ENCODE measurements around the gene PACSIN3.
A peak's percentile ranks its signal among the peaks of the same experiment; 100 is the strongest.

Gene PACSIN3

DNA sequence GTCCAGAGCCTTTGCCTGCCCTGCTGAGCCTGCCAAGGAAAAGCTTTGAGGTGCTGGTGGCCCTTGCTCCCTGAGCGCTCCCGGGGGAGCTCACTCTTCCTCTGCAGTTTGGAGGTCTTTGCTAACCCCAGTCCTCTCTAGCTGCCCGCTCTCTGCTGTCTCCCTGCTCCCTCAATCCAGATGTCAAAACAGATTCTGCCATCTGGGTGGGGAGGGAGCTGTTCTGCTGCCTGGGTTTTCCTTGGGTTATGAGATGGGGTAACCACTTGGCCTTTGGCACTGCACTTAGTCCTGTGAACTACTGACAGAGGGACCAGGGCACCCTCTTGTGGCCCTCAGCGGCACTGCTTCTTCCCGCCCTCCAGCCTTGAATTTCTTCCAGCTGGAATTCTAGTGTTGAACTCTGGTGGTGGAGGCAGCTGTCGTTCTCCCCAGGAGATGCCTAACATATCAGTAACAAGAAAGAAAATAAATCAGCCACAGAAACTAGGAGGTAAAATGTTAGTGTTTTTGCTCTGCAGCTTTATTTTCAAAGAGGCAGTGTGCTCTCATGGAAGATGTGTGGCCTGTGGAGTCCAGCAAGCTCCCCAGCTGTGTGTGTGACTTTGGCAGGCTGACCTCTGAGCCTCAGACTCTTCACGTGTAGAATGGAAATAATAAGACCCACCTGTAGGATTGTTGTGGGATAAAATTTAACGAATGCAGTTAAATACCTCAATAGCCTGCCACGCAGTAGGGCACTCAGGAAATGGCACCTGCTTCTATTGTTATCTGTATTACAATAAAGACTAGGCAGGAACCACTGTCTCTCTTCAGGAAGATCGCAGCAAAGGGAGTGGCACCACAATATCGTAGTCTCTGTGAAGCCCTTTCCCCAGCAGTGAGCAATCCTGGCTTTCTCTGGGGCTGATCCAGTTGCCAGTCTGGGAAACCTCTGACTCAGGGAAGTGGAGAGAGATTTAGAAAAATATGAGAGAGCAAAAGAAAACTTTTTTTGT, 33.0 kb downstream of the PACSIN3 start:
- DNase-seq (ENCODE audit: low spot score): peak; percentile 61

DNA sequence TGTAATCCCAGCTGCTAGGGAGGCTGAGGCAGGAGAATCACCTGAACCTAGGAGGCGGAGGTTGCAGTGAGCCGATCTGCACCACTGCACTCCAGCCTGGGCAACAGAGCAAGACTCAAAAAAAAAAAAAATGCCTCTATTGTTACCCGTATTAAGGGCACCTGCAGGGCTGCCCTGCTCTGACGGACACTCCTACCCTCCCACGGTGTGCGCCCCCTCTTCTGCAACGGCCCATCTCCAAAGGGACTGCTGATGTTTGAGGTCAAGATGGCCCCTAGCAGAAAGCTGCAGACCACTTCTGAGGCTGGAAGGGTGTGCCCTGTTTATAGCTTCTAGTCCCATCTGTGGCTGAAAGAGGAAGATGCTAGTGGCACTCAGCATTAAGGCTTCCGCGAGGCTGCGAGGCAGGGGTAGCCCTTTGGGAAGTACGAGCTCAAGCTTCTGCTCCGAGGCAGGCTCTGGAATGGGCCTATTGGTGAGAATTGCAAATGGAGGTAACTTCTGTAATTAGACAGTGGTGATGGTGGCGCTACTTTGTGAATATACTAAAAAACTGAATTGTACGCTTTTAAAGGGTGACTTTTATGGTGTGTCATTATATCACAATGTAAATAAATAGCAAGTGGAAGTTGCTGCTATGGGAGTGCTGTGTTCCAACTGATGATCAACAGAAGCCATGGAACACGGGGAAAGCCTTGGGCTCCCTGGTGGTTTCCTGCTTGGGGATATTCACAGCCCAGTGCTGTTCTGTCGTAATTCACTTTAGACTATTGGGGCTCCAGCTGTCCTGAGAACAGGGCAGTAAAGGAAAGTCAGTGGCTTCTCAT, 33.9 kb downstream of the PACSIN3 start:
- DNase-seq (ENCODE audit: low spot score): no peak

DNA sequence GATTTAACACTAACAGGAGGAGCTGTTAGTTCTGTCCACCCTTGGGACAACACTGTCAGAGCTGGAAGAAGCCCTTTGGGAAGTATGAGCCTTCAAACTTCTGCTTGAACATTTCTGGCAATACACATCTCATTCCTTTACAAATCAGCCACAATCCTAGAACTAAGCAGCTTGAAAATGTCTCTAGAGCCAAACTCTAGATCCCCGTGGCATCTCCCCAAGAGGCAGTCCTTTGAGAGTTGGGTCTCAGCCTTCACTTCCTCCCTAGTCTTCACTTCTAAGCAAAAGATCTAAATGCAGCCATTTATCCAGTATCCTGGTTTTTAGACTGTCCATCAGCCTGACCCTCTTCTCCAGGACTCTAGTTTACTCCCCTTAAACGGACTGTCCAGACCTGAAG, 36.5 kb downstream of the PACSIN3 start:
- DNase-seq (ENCODE audit: low spot score): no peak

DNA sequence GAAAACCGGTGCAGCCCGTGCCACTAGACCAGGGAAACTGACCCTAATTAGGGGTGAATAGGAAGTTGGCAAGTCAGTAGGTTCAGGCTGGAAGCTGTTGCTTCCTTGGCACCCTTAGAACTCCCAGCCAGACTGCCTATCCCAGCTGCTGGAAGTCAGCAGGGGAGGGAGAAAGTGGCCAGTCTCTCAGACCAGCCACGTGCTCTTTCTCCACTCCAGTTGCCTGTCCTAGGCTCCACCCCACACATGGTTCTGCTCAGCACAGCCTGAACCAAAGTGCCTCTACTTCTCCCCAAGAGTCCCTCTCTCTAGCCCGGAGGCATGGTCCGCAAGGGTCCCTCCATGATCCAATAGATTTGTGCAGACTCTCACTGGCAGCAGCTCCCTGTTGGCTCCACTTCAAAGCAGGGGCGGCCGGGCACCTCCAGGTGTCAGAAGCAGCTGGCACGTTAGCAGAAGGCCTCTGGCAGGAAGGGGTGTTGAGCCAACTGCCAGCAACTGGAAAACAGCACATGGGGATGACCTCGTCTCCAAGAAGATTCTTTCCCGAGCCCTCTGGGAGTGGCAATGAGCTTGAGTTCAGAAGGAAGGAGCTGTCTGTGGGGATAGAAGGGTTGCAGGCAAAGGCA, 37.2 kb downstream of the PACSIN3 start:
- DNase-seq (ENCODE audit: low spot score): no peak

DNA sequence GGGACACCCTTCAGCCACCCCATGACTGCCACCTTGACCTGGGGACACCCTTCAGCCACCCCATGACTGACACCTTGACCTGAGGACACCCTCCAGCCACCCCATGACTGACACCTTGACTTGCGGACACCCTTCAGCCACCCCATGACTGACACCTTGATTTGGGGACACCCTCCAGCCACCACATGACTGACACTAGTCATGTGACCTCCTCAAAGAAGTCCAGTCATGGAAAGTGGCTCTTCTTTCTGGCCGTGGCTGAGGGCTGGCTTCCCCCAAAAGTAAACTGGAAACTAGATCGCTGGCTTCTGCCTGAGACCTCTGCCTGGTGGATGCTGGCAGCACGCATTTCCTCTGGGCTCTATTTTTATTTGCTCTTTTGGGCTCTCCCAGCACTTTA, 38.0 kb downstream of the PACSIN3 start:
- DNase-seq (ENCODE audit: low spot score): no peak

DNA sequence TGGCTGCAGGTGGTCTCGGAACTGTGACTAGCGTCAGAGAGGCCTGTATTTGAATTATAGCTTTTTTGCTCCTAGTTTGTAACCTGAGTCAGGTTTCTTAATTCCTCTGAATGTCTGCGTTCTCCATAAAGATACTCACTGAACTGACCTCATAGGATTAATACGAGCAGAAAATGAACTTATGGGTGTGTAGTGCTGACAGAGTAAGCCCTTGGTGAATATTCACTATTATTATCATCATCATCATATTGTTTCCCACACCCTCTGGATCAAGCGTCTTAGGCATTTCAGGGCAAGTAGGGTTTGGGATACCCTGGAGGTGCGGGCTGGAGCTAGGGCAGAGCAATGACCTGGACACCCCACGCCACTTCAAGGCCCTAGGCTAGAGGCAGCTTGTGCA, 38.6 kb downstream of the PACSIN3 start:
- no peak for DNase-seq (ENCODE audit: low spot score)

DNA sequence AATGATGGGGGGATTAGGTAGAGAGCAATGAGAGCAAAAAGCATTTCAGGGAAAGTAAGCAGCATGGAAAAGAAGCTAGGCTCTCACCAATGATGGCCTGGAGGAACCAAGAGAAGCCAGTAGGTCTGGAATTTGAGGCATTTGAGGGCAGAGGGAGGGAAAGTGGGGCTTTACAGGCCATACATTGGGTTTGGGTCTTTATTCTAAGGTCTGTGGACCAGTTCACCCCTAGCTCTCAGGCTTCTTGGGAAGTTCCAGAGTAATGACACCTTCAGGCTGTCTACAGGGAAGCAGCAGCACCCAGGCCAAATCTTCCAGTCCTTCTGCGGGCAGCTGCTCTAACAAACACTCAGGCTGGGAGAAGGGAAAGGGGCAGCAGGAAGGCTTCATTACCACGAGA, 39.0 kb downstream of the PACSIN3 start:
- no peak for DNase-seq (ENCODE audit: low spot score)

DNA sequence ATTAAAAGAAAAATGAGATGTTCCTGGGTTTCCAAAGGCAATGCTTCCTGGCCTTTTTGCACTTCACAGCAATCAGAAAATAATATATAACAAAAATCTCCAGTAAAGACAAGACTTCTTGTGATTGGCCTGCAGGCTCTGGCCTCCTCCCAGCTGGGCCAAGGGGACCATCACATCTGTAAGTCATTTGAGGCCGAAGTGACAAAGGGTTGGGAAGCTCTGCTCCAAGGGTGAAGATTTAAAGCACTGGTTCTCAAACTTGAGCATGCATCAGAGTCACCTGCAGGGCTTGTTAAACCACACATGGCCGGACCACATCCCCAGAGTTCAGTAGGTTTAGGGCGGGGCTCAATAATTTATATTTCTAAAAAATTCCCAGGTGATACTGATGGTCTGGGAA, 41.7 kb downstream of the PACSIN3 start:
- no peak for DNase-seq (ENCODE audit: low spot score)

DNA sequence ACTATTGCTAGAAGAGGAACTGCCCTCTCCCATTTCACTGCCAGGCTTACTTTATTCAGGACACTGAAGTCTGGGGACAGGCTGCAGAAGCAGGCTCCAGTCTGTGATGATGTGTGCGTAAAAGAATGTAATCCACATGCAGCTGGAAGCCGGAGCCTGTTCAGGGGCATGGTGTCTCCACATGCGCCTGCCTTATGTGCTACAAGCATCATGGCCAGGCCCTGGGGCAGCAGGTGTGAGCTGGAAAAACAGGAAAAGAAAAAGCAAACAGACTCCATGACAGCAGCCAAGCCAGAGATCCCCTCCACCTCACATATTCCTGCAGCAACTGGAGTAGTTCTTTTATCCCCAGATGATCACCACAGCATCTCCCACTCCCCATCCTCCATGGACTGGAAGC, 42.9 kb downstream of the PACSIN3 start:
- DNase-seq (ENCODE audit: low spot score): no peak

DNA sequence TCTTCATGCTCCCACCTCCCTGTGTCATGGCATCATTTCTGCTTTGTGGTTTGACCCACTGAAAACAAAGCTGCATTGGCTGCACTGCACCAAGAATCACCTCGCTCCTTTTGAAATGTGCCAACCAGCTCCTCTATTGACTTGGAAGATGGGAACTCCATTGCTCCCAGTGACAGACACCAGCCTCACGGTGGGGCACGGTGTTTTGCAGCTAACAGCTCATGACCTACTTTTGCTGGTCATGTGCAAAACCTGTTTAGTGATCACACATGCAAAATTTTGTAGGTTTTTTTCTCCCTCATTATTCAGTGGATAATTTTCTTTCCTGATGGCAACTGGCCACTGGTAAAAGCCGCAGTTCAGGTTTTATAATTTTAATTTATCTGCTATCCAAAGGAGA, 46.4 kb downstream of the PACSIN3 start:
- DNase-seq (ENCODE audit: low spot score): no peak

DNA sequence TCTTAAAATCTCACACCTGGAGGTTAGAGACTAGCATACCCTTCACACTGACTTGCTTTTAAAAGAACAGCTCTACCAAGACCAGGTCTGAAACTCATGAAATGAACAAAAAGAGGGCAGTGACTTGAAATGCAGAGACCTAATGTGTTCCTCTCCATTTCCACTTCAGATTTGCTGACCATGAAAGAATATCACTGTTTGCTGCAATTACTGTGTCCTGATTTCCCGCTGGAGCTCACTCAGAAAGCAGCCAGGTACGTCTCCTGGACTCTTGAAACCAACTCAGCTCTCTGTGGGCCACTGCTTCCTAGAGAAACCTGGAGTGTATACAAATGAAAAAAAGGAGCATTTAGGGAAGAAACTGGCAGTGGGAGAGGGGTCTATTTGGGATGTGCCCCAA, 48.8 kb downstream of the PACSIN3 start:
- no peak for DNase-seq (ENCODE audit: low spot score)

DNA sequence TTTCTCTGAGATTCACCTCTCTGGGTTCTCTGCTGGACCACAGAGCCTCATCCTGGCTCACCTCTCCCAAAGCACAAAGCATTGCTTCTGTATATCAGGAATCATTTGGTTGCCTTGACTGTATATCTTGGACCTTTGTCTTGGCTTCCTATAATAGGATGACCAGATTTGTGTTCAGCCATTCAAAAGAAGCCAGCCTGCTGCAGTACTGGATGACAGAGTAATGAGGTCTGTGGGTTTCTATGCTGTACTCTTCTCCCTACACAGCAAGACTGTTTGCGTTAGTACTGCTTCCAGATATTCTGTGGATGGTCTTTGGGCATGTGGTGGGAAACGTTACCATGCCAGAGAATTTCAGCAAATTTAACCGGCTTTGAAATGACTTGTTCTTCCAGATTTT, 49.3 kb downstream of the PACSIN3 start:
- no peak for DNase-seq (ENCODE audit: low spot score)

DNA sequence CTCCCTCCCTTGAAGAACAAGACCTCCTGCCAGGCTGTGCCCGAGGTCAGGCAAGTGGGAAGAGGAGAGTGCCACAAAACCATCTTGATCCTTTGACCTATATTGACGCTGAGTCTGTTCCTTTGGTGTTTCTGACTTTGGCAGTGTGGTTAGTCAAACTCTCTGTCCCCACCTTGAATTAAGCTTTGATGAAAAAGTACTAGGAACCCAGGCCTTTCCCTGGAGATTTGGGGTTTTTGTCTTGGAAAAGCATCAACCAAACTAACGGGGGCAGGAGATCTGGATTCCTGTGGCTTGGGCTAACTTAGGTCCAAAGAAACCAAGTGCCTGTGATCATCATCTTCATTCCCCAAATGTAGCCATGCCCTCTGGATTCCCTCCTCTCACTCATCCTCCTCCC, 49.9 kb downstream of the PACSIN3 start:
- DNase-seq (ENCODE audit: low spot score): no peak

DNA sequence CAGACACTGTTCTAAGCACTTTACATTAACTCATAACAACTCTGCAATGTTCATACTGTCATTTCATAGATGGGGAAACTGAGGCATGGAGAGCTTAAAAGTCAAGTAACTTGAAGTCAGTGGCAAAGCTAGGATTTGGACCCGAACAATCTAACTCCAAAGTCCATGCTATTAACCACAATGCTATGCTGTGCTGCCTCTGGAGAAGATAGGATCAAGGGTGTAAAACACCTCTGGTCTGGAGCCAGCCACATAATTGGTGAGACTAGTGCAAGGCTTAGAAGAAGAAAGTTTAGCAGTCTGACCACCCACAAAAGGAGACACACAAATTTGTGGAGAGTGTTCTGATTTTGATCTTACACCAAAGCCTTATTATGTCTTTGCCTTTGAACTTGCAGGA, 53.3 kb downstream of the PACSIN3 start:
- no peak for DNase-seq (ENCODE audit: low spot score)

DNA sequence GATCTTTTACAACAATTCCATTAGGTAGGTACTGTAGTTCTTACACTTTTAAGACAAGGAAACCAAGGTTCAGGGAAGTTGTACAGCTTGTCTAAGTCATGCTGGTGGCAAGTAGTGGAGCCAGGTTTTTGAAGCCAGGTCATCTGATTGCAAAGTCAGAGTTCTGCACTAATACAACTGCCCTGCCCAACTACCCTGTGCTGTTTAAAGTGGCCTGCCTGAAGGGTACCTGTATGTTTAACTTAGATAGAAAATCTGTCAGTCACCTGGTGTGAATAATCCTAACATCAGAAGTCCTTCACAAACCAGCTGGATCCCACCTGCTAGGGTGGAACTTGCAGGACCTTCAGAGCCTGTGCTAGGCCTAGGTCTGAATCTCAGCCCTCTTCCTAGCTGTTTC, 53.7 kb downstream of the PACSIN3 start:
- DNase-seq (ENCODE audit: low spot score): no peak

DNA sequence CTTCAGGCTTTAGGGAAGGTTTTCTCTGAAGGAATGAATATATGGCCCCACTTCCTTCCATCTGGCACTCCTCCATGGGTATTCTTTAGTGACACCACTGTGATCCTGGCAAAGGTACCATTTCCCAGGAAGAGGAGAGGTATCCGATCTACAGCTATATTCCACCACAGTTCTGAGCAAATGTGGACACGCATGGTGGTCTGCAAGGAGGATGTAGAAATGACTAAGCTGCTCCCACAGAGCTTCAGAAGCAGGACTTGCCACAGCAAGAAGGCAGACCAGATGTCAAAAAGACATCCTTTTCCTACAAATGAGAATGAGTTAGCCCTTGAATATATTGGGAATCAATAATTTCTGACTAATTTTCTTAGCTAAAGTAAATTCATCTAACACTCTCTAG, 55.1 kb downstream of the PACSIN3 start:
- DNase-seq (ENCODE audit: low spot score): no peak

DNA sequence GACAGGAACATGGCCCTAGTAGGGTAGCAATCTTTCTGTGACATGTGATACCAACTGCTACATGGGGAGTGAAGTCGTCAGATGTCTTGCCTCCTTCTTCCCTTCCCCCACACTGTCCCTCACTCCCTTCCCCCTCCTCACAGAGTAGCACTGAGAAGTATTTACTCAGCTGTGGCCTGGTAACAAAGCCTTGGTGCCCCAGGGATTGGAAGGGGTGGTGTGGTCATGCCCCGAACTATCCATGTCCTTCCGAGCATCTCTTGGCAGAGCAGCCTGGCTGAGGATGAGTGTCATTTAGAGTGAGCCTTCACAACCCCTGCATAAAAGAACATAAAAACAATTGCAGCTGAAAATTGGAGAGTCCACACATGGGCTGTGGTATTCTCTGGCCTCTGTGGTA, 55.7 kb downstream of the PACSIN3 start:
- no peak for DNase-seq (ENCODE audit: low spot score)

Measured in hematopoietic multipotent progenitor cell treated with erythropoietin and hydrocortisone succinate and interleukin-3 and kit ligand, for 17 days (in vitro differentiated cells).